ENCODE data around the gene USP35.
"Not testable (repeated sequence)": the region's sequence is repeated elsewhere in the genome, so short reads cannot be mapped to it uniquely, and the experiment has no call there.

The USP35 gene

DNA sequence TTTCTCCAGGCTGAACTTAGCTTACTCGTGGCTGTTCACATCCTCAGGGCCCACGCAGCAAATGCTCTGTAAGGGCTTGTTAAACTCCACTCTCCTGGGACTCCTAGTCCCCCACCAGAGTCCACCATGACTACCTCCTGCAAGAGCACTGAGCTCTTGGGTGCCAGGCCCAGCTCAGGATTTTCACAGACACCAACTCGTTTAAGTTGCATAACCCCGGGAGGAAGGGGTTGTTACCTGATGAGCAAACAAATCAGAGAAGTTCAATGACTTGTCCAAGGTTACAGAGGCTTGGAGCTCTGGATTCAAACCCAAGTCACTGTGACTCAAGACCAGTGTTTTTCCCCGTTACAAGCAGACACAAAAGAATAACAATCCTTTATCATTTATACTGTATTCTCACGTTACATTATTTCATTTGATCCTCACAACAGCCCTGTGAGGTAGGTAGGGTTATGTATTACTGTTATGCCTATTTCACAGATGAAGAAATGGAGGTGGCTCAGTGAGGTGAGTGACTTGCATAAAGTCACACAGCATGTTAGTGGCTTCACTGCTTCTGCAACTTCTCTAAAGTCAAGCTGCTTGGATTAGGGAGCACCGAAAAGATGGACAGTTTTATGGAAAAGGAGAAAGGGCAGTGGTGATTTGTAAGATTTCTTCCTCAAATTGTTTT, 17.7 kb upstream of the USP35 start:
- no peak for DNase-seq (ENCODE audit: low spot score)

DNA sequence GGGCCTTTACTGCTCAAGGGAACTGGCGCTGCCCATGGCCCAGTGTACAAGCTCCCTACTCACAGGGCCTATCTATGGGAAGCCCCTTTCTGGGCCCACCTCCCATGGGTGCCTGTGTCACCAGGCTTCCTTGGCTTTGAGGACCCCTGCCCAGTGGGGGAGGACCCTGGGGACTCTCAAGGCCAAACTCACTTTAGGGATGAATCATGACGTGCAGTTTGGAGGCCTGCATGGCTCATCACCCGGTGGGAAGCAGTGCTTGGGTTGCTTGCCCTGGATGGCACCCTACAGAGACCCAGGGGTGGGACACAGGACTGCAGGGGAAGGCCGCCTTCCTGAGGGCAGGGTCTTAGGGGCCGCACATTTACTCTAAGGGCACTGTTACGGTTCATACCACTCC, 16.8 kb upstream of the USP35 start:
- no peak for DNase-seq (ENCODE audit: low spot score)

DNA sequence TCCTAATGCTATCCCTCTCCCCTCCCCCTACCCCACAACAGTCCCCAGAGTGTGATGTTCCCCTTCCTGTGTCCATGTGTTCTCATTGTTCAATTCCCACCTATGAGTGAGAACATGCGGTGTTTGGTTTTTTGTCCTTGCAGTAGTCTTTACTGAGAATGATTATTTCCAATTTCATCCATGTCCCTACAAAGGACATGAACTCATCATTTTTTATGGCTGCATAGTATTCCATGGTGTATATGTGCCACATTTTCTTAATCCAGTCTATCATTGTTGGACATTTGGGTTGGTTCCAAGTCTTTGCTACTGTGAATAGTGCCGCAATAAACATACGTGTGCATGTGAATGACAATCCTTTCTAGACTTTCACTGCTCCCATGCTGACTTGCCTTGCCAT, 12.9 kb upstream of the USP35 start:
- not testable (repeated sequence) for DNase-seq (ENCODE audit: low spot score)

DNA sequence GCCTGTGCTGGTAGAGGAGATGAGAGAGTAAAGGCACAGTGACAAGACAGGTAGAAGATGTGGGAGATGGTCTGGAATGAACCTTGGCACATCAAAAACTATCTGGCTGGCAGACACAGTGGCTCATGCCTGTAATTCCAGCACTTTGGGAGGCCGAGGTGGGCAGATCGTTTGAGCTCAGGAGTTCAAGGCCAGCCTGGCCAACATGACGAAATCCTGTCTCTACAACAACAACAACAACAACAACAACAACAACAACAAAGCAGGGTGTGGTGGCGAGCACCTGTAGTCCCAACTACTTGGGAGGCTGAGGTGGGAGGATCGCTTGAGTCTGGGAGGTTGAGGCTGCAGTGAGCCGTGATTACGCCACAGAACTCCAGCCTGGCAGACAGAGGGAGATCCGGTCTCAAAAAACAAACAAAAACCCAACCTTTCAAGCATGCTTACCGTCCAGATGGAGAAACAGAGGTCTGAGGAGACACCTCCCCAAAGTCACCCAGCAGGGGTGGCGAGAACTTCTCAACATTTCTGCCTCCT, 12.0 kb upstream of the USP35 start:
- DNase-seq (ENCODE audit: low spot score), result no peak

DNA sequence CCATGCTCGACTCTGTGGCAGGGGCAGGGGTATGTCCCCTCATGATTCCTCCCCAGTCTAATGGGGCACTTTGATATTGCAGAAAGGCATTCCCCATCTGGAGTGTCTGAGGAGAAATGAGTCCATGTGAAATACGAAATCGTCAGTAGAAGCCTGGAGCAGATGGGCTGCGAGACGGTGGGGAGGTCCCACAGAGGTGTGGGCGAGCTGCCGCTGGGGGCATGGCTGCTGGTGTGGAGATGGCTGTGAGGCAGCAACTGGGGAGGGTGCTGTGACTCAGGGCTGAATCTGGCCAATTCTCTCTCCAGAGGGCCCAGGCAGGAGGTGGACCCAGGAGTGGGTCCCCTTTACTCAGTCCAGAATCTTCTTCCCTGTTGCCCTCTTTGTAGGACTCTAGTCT, 11.5 kb upstream of the USP35 start:
- DNase-seq (ENCODE audit: low spot score), result no peak

DNA sequence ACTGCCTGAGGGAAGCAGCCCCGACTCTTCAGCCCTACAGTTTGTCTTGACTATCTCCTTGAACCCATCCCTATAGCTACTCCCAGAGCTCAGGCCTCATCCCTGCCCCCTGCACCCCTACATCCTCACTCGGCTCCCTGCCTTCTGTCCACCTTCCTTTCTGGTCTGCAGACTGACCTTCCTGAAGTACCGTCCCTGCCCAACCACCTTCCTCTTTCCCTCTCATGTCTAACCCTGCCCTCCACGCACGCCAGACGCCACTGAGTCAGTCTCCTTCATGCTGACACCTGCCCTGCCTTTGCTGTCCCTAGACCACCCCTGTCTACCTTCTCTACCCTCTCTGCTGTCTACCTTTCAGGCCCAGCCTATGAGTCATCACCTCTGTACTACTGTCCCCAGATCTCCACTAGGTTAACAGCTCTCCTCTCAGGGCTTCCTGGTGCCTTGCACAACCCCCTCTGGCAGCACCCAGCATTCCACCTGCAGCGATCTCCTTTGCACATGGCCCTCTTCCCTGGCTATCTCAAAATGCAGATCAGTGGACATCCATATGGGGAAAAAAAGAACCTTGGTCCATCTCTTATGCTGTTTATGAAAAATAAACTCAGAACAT, 9.2 kb upstream of the USP35 start:
- DNase-seq (ENCODE audit: low spot score), result no peak

DNA sequence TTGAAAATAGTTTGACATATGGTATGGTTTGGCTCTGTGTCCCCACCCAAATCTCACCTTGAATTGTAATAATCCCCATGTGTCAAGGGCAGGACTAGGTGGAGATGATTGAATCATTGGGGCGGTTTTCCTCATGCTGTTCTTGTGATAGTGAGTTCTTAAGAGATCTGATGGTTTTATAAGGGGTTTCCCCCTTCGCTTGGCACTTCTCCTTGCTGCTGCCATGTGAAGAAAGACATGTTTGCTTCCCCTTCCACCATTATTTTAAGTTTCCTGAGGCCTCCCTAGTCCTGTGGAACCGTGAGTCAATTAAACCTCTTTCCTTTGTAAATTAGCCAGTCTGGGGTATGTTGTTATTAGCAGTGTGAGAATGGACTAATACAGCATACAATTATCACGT, 8.0 kb upstream of the USP35 start:
- DNase-seq (ENCODE audit: low spot score), result no peak

DNA sequence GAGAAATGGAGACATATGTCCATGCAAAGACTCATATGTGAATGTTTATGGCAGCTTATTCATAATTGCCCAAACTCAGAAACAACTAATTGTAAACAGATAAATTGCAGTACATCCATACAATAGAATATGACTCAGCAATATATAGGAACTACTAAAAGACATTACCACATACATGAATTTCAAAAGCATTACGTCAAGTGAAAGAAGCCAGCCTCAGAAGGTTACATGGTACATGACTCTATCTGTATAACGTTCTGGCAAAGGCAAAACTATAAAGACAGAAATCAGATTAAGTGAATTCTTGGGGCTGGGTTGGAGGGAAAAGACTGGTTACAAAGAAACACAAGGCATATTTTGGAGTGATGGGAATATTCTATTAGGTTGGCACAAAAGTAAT, 7.5 kb upstream of the USP35 start:
- DNase-seq (ENCODE audit: low spot score), result no peak

DNA sequence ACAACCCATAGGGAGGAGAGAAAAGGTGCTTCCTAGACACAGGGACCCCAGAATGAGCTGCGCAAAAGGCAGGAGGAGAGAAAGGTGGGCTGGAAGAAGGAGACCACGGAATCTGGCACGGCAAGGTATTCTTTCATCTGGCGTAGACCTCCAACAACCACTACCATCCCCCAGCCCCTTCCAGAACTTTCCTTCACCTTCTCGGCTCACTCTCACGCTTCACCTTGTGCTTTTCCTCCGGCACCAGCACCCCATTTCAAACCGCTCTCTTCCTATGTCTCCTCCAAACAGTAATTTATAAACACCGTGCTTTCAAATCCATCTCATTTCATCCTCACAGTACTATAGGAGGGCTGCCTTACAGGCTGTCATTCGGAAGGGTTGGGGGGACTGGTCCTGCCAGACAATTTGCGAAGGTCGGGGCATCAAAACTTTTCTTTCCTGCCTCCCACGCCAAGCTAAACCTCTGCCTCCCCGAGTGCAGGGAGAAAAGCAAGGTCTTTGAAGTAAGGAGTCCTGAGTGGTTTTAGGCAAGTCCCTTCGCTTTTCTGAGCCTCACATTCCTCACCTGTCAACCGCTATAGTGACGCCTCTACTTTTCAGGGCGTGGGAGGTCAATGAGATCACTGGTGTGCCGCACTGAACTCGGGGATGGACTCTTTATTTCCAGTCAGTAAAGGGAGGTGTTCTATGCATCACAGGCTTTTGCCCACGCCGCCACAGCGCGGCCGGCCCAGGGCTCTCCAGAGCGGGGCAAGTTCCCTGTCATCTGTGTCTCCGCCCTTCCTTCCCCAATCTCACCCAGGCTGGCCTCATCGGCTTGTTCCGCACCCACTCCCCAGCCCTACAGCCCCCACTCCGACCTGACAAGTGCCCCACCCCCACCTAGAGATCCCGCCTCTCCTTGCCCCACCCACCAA, 1.1 kb upstream of the USP35 start:
- DNase-seq (ENCODE audit: low spot score), result no peak

DNA sequence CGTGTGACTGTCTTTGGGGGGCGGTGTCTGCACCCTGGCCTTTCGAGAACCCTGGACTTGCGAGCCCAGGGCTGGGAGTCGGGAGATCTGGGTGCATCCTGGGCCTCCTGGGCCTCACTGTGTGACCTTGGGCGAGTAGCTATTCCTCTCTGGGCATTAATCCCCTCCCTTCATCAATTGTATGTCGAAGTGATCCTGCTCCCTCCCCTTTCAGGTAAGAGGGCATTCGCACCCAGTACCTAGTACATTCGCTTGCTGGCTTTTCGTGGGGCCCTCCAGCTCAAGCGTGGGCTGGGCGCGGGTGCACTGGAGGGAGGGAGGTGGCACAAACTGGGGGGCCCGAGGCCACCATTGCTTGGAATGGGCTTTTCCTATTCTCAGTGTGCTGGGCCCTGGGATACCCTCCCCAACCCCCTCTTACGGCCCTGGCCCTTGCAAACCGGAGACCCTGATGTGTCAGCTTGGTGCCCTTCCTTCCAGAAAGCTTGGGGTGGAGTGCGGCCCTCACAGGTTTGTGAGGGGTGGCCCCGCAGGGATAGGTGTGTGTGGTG, 530 bp downstream of the USP35 start:
- DNase-seq (ENCODE audit: low spot score), result no peak

DNA sequence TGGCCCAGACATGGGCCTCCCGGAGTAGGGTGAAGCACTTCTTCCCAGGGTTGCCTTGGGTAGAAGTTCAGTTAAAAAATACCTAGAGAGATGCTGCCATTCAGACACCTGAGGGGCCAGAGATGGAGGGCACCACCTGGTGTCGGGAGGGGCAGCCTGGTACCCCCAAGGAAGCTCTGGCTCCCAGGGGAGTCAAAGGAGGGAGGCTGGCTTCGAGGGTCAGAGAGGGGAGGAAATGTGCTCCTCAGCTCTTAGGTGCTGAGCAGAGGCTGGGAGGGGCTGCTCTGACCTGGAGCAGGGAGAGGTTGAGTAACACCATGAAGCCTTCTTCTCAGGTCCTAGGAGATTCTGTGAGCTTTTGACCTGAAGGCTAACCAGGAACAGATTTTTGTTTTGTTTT, 1.1 kb downstream of the USP35 start:
- no peak for DNase-seq (ENCODE audit: low spot score)

DNA sequence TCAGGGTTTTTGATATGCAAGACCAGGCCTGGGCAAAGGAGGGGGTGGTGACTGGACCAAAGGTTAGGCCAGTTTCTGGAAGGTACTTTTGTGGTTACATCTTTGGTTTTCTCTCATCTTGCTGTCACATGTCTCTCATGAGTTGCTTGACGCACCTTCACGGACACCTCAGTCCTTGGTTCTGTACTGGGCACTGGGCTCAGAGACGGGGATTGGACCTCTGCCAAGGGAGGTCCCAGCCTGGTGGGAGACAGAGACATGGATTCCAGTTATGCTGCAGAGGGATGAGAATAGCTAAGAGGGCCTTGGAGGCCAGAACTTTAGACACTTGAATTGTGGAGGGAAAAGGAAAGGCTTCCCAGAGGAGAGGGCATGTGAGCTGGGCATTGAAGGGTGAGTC, 1.7 kb downstream of the USP35 start:
- no peak for DNase-seq (ENCODE audit: low spot score)

DNA sequence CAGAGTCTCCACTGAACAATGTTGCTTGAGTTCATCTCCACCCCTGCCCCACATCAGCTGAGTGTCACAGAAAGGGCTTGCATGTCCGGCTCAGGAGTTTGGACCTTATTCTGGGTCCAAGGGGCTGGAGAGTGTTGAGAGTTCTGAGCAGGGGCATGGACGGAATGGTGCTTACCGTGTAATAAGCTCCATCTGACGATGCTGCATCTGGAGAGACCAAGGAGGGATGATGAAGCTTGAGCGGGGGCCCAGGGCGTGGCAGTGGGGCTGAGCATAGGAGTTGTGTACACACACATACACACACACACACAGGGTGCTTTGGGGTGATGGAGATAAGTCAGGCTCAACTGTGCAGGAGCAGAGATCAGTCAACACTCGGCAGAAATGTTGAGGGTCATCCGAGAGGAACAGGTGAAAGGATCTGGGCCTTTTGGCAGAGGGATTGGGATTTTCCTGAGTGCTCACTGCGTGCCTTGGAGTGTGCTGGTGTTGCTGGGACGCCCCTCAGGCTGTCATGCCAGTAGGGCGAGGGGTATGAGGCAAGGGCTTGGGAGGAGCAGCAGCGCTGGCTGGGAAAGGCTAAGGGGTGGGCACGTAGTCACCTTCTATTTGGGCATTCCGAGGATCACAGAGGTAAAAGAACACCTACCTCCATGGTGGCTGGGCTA, 2.3 kb downstream of the USP35 start:
- no peak for DNase-seq (ENCODE audit: low spot score)

DNA sequence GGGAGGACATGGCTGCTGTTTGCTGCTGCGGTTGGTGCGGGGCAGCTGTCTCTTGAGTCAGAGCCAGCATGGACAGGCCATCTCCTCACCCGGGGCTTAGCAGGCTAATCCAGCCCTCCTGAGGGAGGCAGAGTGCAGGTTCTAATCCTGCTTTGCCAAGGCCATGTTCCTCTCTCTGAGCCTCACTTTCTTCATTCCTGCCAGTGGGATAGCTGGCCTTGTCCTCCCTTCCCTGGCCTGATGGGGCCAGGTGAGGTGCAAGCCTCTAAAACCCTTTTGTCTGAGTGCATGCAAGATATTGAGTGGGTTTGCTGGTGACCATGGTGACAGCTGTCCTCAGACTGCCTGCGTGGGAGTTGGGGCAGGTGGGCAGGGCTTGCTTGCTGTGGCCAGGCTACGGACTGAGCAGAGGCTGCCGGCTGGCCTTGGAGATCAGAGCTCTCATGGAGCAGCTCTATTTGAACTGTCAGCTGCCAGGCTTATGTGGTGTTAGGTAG, 3.6 kb downstream of the USP35 start:
- DNase-seq (ENCODE audit: low spot score), result no peak

DNA sequence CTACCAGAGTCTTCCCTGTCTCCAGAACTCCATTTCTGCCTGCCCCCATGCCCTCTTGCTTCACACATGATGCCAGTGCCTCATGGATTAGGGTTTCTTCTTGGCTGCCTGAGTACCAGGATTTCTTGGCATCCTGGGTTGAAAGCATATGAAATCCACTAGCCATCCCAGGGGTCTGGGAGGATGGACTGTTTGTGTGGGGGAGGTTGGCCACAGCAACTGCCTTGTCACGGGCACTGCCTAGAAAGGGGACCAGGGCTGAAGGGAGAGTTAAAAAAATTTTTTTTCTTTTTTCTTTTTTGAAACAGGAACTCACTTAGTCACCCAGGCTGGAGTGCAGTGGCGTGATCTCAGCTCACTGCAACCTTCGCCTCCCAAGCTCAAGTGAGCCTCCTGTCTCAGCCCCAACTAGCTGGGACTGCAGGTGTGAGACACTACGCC, 4.2 kb downstream of the USP35 start:
- DNase-seq (ENCODE audit: low spot score), result no peak

DNA sequence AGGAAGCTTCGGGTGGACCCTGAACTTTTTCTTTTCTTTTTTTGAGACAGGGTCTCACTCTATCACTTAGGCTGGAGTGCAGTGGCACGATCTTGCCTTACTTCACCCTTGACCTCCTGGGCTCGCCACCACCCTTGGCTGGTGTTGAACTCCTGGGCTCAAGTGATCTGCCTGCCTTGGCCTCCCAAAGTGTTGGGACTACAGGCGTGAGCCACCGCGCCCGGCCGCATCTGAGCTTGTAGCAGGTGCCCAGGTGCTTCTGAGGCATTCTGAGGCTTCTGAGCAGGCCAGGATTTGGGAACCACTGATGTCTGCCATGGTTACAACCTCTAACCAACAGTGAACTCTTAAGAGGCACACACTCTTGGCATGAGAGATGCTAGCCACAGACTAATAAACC, 5.1 kb downstream of the USP35 start:
- DNase-seq (ENCODE audit: low spot score), result no peak

DNA sequence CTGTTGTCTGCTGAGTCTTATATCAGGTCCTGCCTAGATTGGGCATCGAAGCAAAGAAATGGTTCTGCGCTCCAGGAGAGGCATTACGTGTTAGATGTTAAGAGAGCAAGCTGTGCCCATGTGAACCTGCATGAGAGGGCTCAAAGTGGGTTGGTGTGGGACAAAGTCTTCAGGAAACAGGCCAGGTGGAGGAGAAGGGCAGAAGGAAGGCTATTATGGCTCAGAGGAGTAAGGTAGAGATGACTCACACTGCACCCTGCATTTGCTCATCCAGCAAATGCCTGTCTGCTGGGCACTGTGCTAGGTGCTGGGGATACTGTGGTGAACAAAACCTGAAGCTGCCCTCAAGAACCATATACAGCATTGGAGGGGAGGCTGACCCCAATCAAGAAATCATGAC, 5.8 kb downstream of the USP35 start:
- no peak for DNase-seq (ENCODE audit: low spot score)

DNA sequence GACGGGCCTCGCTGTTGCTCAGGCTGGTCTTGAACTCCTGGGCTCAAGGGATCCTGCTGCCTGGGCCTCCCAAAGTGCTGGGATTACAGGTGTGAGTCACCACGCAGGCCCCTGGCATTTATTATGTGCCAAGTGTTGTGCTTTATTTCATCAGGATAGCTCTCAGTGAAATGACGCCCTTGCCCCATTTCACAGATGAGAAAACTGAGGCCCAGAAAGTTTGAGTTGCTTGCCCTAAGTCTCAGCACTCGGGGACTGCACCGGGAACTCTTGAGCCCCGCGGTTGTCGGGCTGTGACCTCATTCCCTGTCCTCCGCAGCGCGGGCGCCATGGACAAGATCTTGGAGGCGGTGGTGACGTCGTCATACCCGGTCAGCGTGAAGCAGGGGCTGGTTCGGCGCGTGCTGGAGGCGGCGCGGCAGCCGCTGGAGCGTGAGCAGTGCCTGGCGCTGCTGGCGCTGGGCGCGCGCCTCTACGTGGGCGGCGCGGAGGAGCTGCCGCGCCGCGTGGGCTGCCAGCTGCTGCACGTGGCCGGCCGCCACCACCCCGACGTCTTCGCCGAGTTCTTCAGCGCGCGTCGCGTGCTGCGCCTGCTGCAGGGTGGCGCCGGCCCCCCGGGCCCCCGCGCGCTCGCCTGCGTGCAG, 7.3 kb downstream of the USP35 start:
- DNase-seq (ENCODE audit: low spot score), result no peak

DNA sequence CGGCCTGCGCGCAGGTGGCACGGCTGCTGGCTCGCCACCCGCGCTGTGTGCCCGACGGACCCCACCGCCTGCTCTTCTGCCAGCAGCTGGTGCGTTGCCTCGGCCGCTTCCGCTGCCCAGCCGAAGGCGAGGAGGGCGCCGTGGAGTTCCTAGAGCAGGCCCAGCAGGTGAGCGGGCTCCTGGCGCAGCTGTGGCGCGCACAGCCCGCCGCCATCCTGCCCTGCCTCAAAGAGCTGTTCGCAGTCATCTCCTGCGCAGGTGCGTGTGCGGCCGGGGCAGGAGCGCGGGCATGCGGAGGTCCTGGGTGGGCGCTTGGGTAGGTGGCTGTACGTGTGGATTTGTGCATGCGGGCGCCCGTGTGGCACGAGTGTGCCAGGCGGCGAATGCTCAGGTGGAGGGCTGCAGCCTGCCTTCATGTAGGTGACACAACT, 8.0 kb downstream of the USP35 start:
- no peak for DNase-seq (ENCODE audit: low spot score)

DNA sequence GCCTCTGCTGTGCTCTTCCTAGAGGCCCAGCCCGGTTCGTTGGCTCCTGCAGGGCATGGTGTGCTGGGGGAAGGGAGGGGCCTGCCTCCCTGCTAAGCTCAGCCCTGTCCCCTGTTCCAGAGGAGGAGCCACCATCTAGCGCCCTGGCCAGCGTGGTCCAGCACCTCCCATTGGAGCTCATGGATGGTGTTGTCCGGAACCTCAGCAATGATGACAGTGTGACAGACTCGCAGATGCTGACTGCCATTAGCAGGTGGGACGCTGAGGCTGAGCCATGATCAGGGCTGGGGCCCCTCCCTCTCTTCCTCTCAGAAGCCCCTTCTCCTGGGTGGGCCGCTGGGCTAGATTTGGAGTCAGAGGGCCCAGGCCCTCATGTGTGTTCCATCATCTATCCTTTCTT, 9.1 kb downstream of the USP35 start:
- DNase-seq (ENCODE audit: low spot score), result no peak

DNA sequence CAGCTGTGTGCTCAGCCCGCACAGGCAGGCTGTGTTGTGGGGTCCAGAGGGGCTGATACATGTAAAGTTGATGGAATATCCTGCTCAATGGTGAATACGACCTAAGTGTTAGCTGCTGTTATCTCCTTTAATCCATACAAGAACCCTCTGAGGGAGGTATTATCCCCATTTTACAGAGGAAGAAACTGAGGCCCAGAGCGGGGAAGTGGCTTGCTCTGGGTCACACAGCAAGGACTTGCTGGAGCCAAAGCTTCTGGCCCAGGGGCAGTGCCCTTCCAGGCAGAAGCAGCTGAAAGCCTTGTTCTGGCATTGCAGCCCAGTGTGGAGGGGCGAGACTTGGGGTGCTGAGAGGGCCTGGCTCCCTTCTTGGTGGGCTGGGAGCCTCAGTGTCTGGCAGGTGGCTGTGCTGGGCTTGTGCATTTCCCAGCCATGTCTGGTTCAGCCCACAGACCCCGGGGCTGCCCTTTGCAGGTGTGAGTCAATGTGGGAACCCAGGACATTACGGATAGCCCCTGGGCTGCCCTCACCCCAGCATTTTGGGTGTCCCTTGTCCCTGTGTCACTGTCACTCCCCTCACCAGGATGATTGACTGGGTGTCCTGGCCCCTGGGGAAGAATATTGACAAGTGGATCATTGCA, 10.4 kb downstream of the USP35 start:
- DNase-seq (ENCODE audit: low spot score), result no peak

Measured in globus pallidus (tissue), 1 donor.